Esophagus muscularis mucosa (tissue), 3 donors: Measurements from ENCODE around the gene PEX5L.

Source experiments
- CTCF ChIP-seq, 3 experiments: fragments of 200-600 bp in 2 of 3; fragments of 450-650 bp in 1 of 3; sonication (generic) in 2 of 3; IDR thresholded peaks; one replicate each; pipeline ENCODE4 v1.5.1; 2017 to 2019; ENCODE audit warnings: antibody characterized with exemption in 3 of 3, mild to moderate bottlenecking in 2 of 3, moderate library complexity in 1 of 3
- POLR2AphosphoS5 ChIP-seq, 2 donors: sonication (generic); formaldehyde crosslinking; IDR thresholded peaks; one replicate each; pipeline ENCODE4 v1.6.1; 2017; ENCODE audit warnings: antibody characterized with exemption in 2 of 2

DNA sequence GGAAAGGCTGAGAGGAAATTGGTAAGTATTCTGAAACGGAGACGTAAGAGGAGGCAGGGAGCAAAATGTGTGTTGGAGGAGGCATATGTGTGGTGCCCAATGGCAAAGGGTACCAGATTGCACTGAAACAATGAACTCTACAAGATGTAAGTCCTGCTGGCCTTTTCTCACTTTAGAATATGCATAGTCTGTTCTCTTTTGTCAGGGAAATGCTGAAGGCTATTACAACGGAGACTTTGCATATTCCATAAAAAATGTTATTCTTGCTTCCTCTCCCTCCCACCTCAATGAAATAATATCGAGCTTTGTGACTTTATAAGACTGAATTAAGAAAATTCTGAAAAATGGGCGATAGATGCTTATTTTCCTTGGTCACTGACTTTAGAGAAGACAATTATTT lies 85.9 kb downstream of the PEX5L start:
- TF ChIP-seq POLR2AphosphoS5 (IDR thresholded peaks at IDR 0.05), result no peak
- no peak for TF ChIP-seq CTCF (IDR thresholded peaks at IDR 0.05)
